ENCODE data around the gene GIT2.
"Not testable (repeated sequence)": the region's sequence is repeated elsewhere in the genome, so short reads cannot be mapped to it uniquely, and the experiment has no call there.

Gene GIT2

DNA sequence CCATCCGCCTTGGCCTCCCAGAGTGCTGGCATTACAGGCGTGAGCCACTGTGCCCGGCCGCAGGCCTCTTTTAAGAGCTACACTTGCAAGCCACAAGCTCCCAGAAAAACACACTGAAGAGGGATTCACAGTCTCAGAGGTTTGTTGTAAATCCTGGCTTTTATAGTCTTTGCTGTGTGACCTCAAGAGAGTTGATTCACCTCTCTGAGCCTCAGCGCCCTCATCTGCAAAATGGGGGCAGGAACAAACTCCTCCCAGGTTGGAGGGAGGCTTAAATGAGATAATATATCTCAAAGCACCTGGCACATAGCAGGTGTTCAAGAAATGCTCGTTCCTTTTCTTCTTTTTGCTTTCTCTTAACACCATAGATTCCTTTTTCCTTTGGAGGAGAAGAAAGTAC, 100.0 kb downstream of the GIT2 start:
- DNase-seq (ENCODE audit: extremely low read depth in 1 of 2, low read depth in 1 of 2): no peak

DNA sequence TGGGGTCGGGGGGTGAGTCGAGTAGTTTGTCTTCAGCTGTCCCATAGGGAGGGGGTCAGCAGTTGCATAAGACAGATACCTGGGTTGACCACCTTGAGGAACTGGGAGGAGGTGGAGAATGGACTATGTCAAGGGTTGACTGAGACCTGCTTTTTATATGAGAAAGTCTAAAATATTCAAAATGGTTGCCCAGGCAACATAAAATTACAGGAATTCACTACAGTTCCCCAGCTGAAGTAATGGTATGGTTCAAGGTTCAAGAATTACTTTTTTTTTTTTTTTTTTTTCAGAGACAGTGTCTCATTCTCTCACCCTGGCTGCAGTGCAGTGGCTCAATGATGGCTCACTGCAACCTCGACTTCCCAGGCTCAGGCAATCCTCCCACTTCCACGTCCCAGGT, 101.2 kb downstream of the GIT2 start:
- no peak for DNase-seq (ENCODE audit: extremely low read depth in 1 of 2, low read depth in 1 of 2)

DNA sequence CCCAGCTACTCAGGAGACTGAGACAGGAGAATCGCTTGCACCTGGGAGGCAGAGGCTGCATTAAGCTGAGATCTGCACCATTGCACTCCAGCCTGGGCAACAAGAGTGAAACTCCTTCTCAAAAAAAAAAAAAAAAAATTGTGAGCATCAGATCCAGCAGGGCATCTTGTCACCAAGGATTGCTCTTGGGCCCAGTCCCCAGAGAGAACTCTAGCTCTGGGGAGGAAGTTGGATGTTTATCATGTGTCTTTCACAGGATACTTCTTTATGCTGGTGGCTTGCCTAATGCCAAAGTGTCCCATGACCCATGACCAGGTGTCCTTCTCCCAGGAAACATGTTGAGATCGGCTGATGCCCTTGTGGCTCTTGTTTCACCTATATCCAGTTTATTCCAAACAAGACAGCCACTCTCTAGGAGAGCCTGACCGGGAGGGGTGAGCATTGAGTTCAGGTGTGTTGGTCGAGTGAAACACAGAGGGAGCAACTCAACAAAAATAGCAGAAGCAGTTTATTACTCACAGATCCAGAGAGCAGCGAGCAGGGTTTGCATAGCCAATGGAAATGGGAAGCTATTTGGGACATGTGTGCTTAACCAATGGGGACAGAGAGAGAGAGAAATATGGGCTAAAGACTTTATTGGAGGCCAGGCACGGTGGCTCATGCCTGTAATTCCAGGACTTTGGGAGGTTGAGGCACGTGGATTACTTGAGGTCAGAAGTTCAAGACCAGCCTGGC, 102.7 kb downstream of the GIT2 start:
- no peak for DNase-seq (ENCODE audit: extremely low read depth in 1 of 2, low read depth in 1 of 2)

DNA sequence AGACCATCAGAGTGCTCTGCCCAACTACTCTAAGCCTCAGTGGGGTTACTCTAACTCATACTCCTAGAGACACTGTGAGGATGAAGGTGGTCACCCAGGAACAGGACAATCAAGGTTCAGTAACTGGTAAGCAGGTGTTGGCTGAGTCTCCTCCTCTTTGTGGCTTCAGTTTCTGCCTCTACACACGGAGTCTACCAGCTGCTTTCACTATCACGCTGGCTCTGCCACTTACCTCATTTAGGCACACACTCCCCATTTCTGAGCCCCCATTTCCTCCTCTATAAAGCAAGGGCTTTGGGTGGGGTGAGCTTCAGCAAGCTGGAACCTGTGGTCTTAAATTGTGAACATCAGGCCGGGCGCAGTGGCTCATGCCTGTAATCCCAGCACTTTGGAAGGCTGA, 103.4 kb downstream of the GIT2 start:
- DNase-seq (ENCODE audit: extremely low read depth in 1 of 2, low read depth in 1 of 2): no peak

DNA sequence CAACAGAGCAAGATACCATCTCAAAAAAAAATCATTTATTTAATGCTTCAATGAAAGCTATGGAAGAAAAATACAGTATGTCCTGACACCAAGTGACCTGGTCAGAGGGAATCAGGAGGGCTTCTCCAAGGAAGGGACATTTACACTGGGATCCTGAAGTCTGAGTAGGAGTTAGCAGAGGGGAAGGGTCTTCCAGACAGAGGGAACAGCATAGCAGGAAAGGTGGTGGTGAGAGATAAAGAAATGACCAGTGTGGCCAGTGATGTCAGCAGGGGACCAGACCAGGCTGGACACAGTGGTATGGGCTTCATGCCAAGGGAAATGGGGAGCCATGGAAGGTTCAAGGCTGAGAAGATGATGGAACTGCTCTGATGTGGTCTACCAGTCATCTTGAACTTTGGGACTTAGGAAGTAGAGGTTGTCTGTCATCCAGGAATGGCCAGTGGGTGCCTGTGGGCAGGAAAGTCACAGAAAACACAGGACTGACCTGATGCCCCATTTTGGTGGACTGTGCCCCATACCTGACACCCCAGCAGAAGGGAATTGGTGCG, 103.9 kb downstream of the GIT2 start:
- no peak for DNase-seq (ENCODE audit: extremely low read depth in 1 of 2, low read depth in 1 of 2)

DNA sequence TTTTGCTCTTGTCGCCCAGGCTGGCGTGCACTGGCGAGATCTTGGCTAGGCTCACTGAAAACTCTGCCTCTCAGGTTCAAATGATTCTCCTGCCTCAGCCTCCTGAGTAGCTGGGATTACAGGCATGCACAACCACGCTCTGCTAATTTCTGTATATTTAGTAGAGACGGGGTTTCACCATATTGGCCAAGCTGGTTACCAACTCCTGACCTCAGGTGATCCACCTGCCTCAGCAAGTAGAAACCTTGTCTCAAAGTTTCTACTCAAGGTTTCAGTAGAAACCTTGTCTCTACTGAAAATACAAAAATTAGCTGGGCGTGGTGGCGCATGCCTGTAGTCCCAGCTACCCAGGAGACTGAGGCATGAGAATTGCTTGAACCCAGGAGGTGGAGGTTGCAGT, 104.4 kb downstream of the GIT2 start:
- not testable (repeated sequence) for DNase-seq (ENCODE audit: extremely low read depth in 1 of 2, low read depth in 1 of 2)

DNA sequence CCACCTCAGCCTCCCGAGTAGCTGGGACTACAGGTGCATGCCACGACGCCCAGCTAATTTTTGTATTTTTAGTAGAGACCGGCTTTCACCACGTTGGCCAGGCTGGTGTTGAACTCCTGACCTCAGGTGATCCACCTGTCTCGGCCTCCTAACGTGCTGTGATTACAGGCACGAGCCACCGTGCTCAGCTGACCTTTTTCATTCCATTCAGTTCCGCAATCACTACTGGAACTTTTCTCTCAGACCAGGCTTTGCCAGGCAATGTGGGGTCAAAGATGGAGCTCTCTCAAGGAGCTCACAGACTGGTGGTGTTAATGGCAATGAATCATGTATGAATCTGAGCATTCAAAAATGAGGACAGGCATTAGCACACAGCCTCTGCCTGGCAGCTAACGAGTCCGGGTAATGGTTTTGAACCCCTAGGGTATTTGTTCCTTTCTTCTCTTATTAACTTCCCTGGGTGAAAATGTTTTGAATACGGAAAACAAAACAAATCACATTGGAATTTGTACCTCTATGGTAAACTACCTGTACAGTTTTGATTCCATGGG, 105.5 kb downstream of the GIT2 start:
- no peak for DNase-seq (ENCODE audit: extremely low read depth in 1 of 2, low read depth in 1 of 2)

DNA sequence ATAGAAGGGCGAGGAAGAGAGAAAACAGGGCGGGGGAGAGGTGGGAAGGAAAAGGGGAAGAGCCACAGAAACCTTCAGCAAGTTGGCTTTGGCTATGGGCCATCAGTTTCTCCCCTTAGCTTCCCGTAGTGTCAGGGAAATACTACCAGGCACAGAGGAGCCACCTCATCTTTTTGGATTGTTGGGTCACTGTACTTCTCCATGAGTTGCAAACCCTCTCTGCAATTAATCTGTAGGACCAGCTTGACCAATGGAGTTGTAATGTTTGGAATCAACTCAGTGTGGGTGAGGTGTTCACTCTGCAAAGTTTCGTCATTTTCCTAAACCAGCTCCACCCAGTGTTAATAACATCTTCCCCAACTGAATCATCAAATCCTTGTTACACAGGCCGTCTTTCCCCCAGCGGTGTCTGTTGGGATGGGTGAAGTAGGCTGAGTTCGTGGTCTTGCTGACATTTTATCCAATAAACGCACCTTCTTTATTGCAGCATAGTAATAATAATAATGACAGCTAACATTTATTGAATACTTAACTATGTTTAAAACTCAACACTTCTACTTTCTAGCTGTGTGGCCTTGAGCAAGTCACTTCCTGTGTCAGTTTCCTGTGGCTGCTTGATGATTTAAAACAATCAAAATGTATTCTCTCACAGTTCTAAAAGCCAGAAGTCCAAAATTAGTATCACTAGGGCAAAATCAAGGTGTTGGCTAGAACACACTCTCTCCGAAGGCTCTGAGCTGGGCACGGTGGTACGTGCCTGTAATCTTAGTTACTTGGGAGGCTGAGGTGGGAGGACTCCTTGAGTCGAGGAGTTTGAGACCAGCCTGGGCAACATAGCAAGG, 107.8 kb downstream of the GIT2 start:
- DNase-seq (ENCODE audit: extremely low read depth in 1 of 2, low read depth in 1 of 2): no peak

DNA sequence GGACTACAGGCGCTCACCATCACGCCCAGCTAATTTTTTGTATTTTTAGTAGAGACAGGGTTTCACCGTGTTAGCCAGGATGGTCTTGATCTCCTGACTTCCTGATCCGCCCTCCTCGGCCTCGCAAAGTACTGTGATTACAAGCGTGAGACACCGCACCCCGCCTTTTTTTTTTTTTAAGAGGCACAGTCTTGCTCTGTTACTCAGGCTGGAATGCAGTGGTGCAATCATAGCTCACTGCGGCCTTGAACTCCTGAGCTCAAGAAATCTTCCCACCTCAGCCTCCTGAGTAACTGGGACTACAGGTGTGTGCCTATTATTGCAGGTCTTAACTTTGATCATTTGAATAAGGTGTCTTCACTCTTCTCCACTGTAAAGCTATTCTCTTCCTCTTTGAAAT, 110.6 kb downstream of the GIT2 start:
- no peak for DNase-seq (ENCODE audit: extremely low read depth in 1 of 2, low read depth in 1 of 2)

DNA sequence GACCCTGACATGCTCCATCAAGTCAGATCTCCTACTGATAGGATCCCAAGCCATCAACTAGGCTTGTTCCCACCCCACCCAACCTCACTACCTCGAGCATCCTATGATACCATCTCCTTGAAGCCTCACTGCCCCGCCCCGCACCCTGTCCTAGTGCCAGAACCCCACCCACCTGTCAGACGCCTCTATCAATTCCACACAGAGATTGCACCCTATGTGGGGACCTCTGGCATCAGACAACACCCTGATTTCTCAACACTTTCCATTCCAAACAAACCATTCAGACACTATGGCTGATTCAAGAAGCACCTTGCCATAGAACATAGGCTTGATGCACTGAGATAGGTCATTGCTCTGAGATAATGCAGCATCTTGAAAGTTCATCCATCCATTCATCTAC, 112.7 kb downstream of the GIT2 start:
- no peak for DNase-seq (ENCODE audit: extremely low read depth in 1 of 2, low read depth in 1 of 2)

DNA sequence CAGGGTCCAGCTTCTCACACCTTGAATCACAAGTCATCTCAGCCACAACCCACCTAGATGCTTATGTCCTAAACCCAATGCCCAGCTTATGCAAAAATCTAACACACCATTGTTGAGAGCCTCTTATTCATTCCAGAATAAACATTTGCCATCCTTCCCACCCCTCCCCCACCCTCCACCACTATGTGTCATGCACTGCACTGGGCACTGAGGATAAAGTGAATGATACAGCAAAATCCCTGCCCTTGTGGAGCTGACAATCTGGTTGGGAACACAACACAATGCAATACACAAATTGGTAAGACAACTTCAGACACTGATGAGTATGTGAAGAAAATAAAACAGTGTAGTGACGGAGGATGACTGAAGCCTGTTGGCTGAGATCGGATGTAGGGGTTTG, 114.4 kb downstream of the GIT2 start:
- no peak for DNase-seq (ENCODE audit: extremely low read depth in 1 of 2, low read depth in 1 of 2)

DNA sequence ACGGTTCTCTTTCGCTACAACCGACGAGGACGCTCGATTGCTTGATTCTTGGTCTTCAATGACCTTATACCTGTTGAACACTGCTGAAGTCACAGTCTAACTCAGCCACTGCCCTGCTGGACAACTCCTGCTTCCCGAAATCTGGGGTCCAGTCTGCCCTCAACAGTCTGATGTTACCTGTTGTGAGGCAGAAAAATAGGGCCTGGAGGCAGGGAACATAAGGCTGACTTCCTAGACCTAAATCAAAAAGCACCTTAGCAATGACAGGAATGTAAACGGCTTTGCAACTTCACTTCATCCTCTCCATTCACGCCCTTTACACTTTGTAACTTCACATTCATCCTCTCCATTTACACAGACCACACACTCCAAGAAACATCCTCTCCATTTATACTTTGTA, 115.2 kb downstream of the GIT2 start:
- DNase-seq (ENCODE audit: extremely low read depth in 1 of 2, low read depth in 1 of 2): no peak

DNA sequence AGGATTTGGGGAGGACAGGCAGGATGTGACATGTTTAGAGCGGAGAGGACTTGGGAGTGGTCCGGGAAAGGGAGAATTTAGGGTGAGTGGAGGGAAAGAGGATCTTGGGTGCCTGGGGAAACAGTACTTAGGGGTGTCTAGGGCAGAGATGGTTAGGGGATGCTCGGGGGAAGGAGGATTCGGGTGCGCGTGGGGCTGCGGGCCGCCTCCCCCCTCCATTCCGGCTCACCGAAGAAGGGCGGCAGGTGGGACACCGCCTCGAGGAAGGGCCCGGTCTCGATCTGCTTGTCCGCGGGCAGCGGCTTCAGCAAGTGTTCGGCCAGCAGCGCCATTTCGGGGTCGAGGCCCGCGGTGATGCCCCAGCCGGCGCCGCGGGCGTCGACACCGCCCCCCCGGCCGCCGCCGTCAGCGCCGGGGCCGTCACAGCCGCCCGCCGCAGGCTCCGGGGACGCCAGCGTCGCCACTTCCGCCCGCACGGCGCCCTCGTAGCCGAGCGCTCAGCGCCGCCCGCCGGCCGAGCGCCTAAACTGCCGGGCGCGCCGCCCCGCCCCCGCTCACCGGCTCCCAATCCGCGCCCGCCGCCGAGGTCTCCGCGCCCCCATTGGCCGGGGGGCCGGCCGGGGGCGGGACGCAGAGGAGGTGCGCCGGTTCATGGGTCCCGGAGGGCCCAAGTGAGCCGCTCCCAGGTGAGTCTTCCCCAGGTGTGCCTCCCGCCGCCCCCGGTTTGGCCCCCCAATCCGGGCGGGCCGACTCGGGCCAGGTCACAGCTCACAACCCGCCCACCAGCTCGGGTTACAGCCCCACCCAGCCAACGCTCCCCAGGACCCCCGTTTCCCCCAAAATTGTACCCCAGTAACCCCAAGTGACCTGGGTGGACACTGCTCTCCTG, 115.9 kb downstream of the GIT2 start, which contains the start of gene GLTP:
TSS of gene GLTP (minus strand) at position 499 of the 889 bp plus-strand sequence. CDS start at position 332, 167 bp downstream.
- peak; percentile 67 to 82 for DNase-seq (ENCODE audit: extremely low read depth in 1 of 2, low read depth in 1 of 2)
